ENCODE results near the gene DYNC1I1.

The DYNC1I1 gene

DNA sequence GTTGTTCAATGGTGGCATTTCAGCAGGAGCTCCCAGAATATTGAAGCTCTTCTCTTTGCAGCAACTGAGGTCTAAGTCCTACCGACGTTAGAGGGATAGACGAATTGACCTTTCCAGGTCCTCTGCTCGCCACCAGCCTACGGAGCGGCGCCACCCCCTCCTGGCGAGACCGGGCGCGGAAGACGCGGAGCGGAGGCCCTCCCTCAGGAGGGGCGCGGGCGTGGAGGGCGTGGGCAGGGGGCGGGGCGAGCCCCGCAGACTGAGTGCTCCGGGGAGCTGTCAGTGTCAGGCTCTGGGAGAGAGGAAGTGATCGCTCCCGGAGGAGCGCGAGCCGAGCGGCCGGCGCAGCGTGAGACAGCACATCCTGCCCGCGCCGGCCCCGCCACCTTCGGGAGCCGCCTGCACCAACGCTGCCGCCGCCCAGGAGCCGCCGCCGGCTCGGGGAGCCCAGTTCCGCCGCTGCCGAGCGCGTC, at the start of gene DYNC1I1:
Gene DYNC1I1 (plus strand): TSS at position 257 of the 473 bp plus-strand sequence. CDS start 32,176 bp downstream, outside the sequence.
- DNase-seq = peak; percentile 67

DNA sequence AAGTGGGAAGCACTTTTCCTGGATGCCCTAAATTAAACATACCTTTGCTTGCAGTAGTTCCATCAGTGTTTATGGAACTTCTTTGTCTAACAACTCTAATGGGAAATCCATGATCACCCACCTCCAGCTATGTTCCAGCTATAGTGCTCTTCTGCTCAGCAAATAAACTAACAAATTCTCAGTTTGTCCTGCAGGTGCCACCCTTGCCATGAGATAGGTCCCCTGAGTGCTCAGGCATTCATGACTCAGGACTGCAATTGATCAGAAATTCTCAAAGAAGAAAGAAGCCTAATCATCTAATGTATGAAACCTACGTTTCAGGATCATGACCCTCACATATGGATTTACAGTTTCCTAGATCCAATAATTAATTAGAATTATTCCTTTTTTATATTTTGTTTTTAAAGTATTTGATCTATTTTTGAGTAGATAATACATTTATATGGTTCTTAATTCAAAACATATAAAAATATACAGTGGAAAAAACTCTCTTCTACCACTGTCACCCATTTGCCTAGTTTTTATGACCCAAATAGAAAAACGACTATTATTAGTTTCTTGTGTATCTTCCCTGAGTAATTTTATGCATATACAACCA, 48.7 kb upstream of the DYNC1I1 start:
- peak; percentile 36 for DNase-seq

DNA sequence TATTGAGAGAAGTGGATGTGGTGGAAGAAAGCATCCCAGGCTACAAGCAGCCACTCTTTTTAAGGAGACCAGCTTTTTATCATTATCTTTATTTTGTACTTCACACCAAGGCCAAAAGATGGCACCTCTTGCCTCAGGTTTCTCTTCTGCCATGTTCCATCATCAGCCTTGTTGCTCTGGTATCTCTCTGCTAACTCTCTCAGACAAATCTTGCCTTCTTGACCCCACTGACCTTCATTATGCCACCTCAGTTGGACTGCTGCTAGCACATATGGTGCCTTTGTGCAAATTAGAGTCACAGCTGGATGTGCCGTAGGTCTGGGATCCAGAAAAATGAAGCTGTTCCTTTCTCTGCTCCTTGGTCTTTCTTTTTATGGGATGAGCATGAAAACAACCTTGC, 47.1 kb upstream of the DYNC1I1 start:
- no peak for DNase-seq

DNA sequence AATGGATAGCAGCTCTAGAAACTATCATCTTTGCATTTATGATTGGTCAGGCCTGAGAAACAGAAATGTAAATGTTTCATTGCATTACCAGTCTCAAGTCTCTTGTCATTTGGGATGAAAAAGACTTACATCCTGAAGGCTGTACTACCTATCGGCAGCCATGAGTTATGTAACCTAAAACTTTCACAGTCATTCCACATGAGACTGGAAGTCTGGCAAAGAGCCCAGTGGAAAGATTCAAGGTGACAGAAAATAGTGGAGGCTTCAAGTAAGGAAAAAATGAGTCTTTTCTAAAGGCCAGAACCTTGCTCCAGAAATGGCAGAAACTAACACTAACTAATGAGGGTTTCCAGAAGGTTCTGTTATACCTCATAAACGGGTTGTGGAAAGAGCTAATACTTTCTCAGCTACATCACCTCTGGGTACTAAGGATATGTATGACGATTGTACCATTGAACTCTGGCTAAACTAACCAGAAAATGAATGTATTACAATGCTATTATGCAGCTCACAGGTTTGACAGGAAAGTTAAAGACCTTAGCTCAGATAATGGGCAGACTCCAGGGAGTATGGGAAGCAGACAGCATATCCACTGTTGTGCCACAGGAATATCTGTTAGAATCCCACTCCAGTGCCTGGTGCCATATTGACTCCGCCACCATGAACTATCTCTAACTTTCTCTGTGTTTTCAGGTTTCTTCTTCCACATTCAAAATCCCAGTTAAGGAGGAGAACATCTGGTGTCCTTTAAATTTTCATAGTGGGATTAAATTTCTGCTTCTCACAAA, 41.7 kb upstream of the DYNC1I1 start:
- DNase-seq = peak; percentile 37

DNA sequence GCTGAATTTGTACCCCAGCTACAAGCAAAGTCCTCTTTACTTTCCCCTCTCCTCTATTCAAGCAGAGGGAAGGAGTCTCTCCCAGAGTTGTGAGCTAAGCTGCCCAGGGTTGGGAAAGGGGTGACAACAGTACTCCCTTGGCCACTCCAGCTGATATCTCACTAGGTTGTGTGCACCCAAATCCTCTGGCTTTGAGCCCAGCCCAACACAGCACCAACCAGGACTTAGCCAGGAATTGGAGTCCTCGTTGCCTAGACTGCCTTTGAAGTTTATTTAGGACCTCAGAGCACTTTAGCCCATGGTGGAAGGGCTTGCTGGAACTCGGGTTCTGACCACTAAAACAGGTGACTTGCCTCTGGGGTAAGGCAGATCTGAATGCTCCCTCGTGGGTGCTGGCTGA, 35.7 kb upstream of the DYNC1I1 start:
- DNase-seq = no peak

DNA sequence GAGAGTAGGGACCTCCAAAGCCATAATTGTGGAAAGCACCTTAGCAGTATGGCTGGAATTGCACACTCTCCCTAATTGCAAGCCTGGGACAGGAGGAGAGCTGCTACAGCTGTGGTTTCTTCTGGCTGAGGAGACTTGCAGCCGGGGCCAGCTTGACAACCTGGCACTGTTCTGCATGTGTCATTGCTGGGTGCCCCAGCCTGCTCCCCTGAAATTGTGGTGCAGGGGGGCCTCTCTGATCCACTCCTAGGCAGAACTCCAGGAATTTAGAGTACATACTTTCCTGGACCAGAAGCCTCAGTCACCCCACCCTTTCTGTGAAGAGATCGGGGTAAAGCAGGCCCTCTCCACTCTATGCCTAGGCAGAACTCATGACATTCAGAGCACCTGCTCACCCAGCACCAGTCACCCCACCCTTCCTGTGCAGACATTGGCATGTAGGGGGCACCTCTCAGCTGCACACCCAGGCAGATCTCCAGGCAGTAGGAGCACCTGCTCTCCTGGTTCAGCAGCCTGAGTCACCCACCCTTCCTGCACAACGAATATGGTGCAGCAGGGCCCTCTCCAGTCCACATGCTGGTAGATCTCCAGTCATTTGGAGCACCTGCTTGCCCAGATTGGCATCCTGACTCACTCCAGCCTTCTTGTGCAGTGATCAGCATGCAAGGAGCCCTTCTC, 34.4 kb upstream of the DYNC1I1 start:
- DNase-seq = no peak

DNA sequence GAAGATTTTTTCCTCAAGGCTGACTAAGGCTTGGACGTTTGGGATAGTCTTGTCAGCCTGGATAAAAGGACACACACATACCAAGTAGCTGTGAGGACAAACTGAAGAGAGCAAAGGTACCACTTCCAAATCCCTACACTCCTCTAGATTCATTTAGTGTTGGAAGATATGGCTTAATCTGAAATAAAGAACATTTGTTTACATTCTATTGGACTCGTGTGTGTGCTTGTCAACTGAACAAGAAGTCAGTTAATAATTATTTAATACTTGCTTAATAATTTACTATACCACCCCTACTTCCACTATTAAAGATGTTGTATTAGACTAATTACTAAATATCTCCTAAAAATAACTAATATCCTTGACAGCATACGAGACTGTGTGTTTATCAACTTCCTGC, 23.3 kb upstream of the DYNC1I1 start:
- DNase-seq = no peak

DNA sequence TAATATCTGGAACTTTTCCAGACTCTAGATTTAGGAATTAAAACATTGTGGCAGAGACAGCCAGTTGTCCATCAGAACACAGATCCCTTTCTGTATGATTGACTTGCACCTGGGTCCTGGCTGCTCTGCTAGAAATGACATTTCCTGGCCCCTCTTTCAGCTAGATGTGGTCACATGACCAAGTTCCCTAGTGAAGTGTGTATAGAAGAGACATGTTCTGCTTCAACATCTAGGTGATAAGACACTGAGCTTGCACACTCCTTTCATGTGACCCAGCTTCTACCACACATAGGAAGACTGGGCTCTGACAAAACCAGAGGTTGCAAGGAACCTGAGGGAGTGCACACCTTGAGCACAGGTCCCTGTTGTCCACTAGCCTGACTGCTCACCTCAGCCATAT, 22.8 kb upstream of the DYNC1I1 start:
- no peak for DNase-seq

DNA sequence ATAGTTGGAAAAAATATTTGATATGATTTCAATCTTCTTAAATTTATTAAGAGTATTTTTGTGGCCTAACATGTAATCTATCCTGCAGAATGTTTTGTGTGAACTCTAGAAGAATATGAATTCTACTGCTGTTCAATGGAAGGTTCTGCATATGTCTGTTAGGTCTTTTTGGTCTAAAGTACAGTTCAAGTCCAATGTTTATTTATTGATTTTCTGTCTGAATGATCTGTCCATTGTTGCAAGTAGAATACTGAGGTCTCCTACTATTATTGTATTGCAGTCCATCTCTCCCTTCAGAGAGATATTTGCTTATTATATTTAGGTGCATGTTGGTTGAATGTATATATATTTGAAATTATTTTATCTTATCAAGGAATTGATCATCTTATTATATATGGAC, 18.9 kb upstream of the DYNC1I1 start:
- DNase-seq = no peak

DNA sequence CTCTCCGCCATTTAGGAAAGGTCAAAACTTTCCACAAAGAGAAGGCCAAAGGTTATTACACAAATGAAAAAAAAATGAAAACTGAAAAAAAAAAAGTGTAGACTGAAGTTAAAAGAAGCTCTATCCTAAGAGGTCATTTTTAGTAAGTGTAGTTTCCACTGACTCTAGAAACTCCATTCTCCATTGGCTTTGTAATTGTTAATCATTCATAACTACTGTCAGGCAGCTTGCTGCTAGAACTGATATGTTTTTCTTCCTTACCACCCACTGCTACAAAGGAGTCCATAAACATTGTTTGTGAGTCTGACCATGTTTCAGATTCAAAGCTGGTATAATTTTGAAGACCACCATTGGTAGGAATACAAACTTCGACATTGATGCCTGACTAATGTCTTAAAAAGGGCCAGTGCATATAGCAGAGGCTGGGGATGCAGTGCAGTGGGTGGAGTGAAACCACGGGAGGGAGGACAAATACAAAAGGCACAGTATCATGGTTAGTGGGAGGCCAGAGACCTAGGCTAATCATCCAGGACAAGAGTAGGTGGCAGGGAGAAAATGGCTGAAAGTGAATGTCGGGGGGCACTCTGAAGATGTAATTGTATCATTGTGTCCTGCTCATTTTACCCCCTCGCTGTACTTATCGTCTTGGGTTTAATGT, 16.9 kb upstream of the DYNC1I1 start:
- no peak for DNase-seq

DNA sequence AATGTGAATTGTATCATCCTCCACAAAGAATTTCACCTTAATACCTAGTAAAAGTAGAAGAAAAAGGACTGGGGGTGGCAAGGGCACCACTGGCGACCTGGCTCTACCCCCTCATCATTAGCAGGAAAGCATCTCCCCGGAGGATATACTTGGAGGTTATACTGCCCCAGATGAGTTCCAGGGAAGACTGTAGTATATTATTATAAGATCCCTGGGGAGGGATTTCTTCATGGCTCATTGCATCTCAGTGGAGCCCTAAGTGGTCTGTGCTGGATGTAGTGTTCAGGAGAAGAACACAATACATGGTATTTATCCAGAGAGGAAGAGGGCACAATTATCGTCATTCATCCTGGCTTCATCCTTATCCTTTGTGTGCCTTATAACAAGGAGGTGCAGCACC, 14.2 kb upstream of the DYNC1I1 start:
- DNase-seq = peak; percentile 85

DNA sequence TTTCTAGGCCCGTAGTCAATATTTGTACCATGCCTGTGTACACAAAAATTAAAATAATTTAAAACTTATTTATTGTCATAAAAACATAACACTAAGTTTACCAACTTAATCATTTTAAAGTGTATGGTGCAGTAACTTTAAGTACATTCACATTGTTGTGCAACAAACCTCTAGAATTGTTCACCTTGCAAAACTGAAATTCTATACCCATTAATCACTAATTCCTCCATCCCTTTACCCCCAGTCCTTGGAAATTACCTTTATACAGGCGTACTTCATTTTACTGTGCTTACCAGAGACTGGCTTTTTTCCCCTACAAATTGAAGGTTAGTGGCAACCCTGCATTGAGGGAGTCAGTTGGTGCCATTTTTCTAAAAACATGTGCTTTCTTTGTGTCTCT, 6.3 kb upstream of the DYNC1I1 start:
- DNase-seq = no peak

DNA sequence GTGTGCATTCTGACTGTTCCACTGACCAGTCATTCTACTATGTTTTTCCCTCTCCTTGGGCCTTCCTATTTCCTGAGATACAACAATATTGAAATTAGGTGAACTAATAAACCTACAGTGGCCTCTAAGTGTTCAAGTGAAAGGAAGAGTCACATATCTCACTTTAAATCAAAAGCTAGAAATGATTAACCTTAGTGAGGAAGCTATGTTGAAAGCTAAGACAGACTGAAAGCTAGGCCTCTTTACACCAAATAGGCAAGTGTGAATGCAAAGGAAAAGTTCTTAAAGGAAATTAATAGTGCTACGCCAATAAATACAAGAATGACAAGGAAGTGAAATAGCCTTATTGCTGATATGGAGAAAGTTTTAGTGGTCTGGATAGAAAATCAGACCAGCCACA, 5.7 kb upstream of the DYNC1I1 start:
- no peak for DNase-seq

DNA sequence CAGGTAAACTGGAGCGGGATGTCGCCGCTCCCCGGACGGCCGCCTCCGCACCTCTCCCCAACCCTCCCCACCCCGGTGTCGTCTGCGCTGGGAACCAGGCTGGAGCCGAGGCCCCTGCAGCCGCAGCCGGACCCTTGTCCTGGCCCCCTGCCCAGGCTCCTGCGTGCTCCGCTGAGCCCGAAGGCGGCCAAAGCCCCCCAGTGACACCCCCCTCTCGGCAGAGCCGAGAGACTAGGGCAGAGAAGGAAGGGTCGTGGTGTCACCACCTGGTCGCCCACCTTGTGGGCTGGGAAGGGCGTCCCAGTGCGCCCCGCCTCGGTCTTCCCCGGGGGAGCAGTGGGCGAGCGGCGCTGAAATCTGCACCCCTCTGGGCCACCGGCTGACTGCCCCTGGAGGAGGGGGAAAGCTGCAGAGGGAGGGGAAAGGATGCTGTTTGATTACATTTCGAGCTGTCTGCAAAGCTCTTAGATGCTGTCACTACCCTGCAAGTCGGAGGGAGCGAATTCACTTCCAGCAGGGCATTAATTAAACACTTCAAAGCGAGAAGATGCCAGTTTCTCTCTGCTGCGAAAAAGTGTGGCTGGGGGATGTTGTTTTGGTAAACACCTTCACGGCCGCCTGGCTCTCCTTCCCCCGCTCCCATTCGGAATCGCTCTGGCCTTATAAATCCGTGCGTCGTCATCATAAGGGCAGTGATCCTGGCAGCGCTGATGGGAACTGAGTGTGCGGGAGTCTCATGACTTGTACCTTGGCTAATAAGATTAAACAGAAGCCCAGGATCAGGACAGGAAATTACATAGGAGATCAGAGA, 622 bp downstream of the DYNC1I1 start:
- no peak for DNase-seq

DNA sequence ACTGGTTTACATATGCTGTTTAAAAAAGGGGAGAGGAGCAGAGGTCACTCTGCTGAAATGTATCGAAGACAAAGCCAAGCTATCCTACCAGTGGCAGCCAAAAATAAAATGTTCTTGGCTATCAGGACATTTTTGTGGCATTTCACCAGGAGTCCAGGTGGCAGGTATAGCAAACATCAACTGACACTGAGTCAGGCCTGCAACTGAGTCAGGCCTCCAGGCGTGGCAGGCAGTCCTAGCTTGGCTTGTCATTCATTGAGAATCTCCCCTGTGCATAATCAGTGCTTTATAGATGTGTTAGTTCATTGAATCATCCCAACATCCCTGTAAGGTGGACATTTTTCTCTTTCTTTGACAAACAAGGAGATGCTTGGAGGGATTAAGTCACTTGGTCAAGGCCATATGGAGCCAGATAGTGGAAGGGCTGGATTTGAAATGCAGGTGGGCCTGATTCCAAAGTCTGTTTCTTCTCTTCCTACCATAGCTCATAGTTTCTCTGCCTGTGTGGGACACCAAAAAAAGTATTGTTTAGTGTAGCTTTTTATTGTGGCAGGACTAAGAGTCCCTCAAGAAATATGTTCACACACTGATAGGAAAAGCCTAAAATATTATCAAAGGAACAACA, 4.3 kb downstream of the DYNC1I1 start:
- no peak for DNase-seq

DNA sequence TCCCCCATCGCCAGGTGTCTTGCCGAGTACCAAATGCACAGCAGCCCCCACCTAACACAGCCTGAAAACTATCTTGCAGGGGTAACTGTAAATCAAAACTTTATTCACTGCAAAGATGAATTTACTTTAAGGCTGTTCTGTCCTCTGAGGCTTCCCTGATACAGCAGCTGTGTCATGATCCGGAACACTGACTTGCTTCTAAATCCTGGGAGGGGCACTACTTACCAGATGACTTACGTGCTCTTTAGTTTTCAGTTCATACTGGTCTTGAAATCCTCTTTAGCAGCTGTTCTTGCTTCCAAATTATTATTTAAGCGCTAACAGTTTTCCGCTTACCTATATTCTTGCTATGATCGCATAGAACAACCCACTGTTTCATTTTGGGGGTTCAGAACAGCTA, 4.9 kb downstream of the DYNC1I1 start:
- no peak for DNase-seq

DNA sequence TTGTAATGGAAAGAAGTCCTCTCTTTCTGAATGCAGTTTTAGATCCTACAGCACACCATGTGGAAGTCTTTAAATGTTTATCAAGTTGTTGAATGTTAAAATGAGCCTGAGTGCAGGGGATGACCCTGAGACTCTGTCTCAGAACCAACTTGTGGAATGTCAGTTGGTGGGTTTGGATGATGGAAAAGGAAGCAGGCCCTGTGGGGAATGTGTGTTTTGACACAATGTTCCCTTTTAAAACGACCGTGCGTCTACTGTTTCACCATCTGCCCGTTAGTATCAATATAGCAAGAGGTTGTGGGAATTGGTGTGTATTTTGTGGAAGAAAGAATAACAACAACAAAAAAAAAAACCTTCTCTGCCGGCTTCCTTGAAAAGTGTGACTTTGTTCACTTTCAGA, 8.3 kb downstream of the DYNC1I1 start:
- no peak for DNase-seq

DNA sequence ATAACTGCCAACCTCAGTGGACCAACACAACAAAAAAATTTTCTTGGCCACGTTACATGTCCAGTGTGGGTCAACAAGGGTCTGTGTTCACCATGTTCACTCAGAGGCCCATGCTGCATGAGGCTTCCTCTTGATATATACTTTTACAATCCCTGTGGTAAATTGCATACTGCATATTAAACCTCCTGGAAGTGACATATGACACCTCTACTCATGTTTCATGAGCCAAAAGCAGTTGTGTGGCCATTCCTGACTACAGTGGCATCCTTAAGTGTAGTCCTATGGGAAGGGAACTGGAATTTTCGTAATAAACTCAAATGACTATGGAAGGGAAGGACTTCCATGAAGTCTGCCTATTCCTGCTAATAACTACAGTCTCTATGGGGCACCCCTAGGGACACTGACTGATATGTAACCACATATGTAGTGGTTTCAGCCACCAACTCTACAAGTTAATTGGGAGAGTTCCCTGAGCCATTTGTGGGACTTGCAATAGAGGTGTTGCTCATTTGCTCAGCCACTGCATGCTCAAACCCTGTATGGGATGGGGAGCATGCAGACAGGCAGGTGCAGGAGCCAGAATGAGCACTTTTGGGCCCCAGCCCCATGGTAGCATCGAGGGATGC, 9.7 kb downstream of the DYNC1I1 start:
- DNase-seq = peak; percentile 33

DNA sequence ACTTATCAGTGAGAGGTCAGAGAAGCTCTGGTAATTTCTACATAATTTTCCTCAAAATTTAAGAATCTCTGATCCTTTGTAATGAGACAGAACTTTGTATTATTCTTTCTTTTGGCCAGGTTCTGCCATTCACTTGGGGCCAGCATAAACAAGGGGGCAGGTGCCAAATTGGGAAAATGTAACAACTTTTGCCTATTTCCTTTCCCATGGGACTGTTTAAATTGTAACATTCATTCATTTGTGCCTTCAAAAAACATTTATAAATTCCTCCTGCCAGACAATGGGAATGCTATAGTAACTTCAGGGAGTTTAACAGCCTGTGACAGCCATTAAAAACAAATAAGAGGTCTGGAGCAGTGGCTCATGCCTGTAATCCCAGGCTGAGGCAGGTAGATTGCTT, 12.4 kb downstream of the DYNC1I1 start:
- no peak for DNase-seq

DNA sequence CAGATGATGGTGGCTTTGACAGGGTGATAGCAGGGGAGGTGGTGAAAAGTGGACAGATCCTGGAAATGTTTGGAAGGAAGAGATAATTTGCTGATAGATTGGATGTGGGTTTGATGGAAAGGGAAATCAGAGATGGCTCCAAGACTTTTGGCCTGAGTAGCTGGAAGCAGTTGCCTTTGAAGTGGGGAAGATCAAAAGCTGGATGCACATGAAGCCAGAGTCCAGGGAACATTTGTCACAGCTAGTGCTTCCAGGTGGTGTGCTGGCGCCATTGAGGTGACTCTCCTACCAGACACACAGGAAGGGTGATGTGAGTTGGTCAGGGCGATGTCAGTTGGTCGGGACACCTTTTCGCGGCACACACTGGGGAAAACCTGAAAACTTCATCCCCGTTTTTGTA, 15.9 kb downstream of the DYNC1I1 start:
- DNase-seq = no peak

DNA sequence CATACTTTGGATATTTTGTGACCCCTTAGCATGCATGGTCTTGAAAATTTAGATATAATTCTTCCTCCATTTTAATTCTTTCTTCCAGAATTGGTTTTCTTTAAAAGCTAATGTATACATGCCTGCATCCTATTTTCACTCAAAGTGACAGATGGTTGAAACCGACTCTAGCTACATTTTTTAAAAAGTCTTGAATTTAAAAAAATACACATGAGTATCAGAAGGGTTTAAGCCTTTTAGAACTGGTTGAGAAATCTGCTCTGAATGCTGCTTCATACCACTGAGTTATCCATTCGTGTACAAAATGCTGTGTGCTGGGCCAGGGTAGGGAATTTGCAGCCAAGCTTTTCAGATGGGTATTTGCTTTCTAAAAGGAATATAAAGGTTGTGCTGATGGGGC, 16.5 kb downstream of the DYNC1I1 start:
- no peak for DNase-seq

DNA sequence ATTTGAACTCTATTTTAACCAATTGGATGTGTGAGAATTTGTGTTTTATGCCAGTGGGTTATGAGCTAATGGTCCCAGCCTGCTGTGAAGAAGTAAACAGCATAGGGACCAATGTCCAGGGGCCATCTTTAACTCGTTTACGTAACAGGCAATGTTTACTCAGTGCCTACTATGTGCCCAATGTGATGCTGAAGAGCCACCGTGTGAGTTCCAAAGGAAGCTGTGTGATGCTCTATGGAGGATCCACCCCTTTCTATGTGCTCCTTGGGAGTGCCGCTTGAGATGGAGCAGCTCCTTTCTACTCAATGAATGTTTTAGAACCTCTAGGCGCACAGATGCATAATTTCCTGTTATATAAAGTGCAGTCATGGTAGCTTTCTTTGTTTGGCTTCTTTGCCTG, 21.3 kb downstream of the DYNC1I1 start:
- DNase-seq = no peak

Data from NCI-H2171 (cell line).